Right lobe of liver (tissue), 6 donors: ENCODE measurements around the gene SLC44A5. TPM values are rescaled to one million over a fixed set of nuclear protein-coding genes. Genes with fewer than 3 reads are reported as not detected.

Experiments used
- ATAC-seq, 4 donors: fragments of 200-7000 bp; cut with Tn5 transposase; one replicate each; pipeline ENCODE4 v1.9.1; 2020; ENCODE audit warnings: mild to moderate bottlenecking in 4 of 4, moderate library complexity in 4 of 4
- DNase-seq, 3 donors: peaks; one replicate each; pipeline ENCODE4 v3.0.0-alpha.2; 2020
- H3K27ac ChIP-seq, 3 donors: fragments of 200-600 bp; one replicate each; pipeline ENCODE4 v1.8.0; 2022
- H3K27me3 ChIP-seq, 2 donors: fragments of 200-600 bp; one replicate each; pipeline ENCODE4 v1.8.0; 2022
- H3K36me3 ChIP-seq, 4 donors: fragments of 200-600 bp; sonication (generic) in 1 of 4; one replicate each; pipeline versions ENCODE4 v1.5.1 to v1.8.0; 2017 to 2022; ENCODE audit warnings: control low read depth in 1 of 4
- H3K4me1 ChIP-seq, 4 donors: fragments of 200-600 bp; sonication (generic) in 1 of 4; one replicate each; pipeline versions ENCODE4 v1.5.1 to v1.8.0; 2017 to 2022; ENCODE audit warnings: control low read depth in 1 of 4
- H3K4me3 ChIP-seq, 3 donors: fragments of 200-600 bp; one replicate each; pipeline ENCODE4 v1.8.0; 2022
- H3K9me3 ChIP-seq, 4 donors: fragments of 200-600 bp; sonication (generic) in 1 of 4; one replicate each; pipeline versions ENCODE4 v1.5.1 to v1.8.0; 2017 to 2022; ENCODE audit warnings: control low read depth in 1 of 4
- CTCF ChIP-seq, 4 donors: fragments of 200-600 bp in 3 of 4; fragments of 450-650 bp in 1 of 4; IDR thresholded peaks; one replicate each; pipeline versions ENCODE4 v1.5.1 to v1.8.0; 2016 to 2022; ENCODE audit warnings: antibody characterized with exemption in 4 of 4, mild to moderate bottlenecking in 2 of 4
- POLR2A ChIP-seq: fragments of 450-650 bp; IDR thresholded peaks from one replicate; pipeline ENCODE4 v1.6.1; 2017; ENCODE audit warnings: antibody characterized with exemption, mild to moderate bottlenecking
- WGBS: methylation state at CpG from one replicate; pipeline ENCODE4 v1.1.6; 2018; ENCODE audit warnings: low coverage, low lambda C conversion rate; ENCODE audit not compliant: insufficient coverage; ENCODE audit errors: missing lambda C conversion rate; 5-methylcytosine and 5-hydroxymethylcytosine counted together
- intact Hi-C, 2 donors: fragments of 100-400 bp; cut with DNase I; formaldehyde crosslinking; loops; one replicate each; pipeline versions ENCODE4 v1.11.2 to v1.14.1; 2022
- total RNA-seq, 6 experiments: library from RNA; depleted of rRNA in 2 of 6; stranded (reverse); fragments of >200 nt in 2 of 6; fragmentation: NEBNext Ultra II Directional in 3 of 6; extraction: Animal tissue kit (Norgen Biotek cat#: 25700) in 3 of 6; gene quantifications; one replicate each; pipeline versions ENCODE4 v1.1.0 to v1.2.4, GENCODE V29; 2016 to 2023
- donor health status: DM: no; HTN: yes; CAD: no.
- donor health status: DM: no; HTN: no; CAD: no.
- donor health status: DM: no; HTN: no; CAD: no.
- donor health status: DM: no; HTN: yes; CAD: no.
- donor health status: DM: no; HTN: yes; CAD: no.

SLC44A5 gene
- total RNA-seq, 6 experiments from 2014 or later = 0.14 to 1.4 (median 0.59) TPM; not detected in 1

- Histone ChIP-seq H3K9me3 (no peaks in the 10 kb centered on the region), H3K27me3 (no peaks in the 10 kb centered on the region)
- WGBS = 42% methylated on average over 2 of the region's 4 CpGs
These were observed 21.3 kb downstream of the SLC44A5 start for GRCh38 chr1:75589637-75590036.

GRCh38 chr1:75588779-75589475 is 22.0 kb downstream of the SLC44A5 start:
- no peaks in the 10 kb centered on the region for H3K4me1 ChIP-seq
- DNase-seq (no peak), ATAC-seq (no peak)
- H3K9me3 ChIP-seq = no peaks in the 10 kb centered on the region
- intact Hi-C loops = no loop called here
- no peaks in the 10 kb centered on the region for H3K27me3 ChIP-seq
- no peak for TF ChIP-seq CTCF (IDR thresholded peaks at IDR 0.05)
- TF ChIP-seq POLR2A = no peak
- H3K36me3 ChIP-seq = no peaks in the 10 kb centered on the region
- no peak overlapping the region for H3K4me3 ChIP-seq
- 54% methylated on average over 4 of the region's 4 CpGs for WGBS
- no peak overlapping the region for H3K27ac ChIP-seq

More at GRCh38 chr1:75589637-75590036, 21.3 kb downstream of the SLC44A5 start:
- TF ChIP-seq CTCF (IDR thresholded peaks at IDR 0.05) = no peak
- TF ChIP-seq POLR2A = no peak
- H3K4me3 ChIP-seq = no peak overlapping the region
- H3K36me3 ChIP-seq = no peaks in the 10 kb centered on the region
- DNase-seq (no peak), ATAC-seq (no peak)
- no peaks in the 10 kb centered on the region for H3K4me1 ChIP-seq
- no peak overlapping the region for H3K27ac ChIP-seq
- intact Hi-C loops = no loop called here

GRCh38 chr1:75587692-75588091 is 23.2 kb downstream of the SLC44A5 start:
- Histone ChIP-seq H3K9me3 (no peaks in the 10 kb centered on the region), H3K27me3 (no peaks in the 10 kb centered on the region), H3K4me1 (no peaks in the 10 kb centered on the region), H3K4me3 (no peak overlapping the region), H3K27ac (no peak overlapping the region), H3K36me3 (no peaks in the 10 kb centered on the region)
- ATAC-seq (no peak), DNase-seq (no peak)
- TF ChIP-seq CTCF (IDR thresholded peaks at IDR 0.05) (no peak), POLR2A (no peak)
- intact Hi-C loops = no loop called here
- 51% methylated on average over 3 of the region's 3 CpGs for WGBS

GRCh38 chr1:75583282-75583681 is 27.6 kb downstream of the SLC44A5 start:
- no peaks in the 10 kb centered on the region for H3K9me3 ChIP-seq

More at GRCh38 chr1:75583282-75583681, 27.6 kb downstream of the SLC44A5 start:
- Histone ChIP-seq H3K27me3 (no peaks in the 10 kb centered on the region), H3K27ac (no peak overlapping the region), H3K4me1 (no peaks in the 10 kb centered on the region), H3K4me3 (no peak overlapping the region), H3K36me3 (no peaks in the 10 kb centered on the region)
- intact Hi-C loops = no loop called here
- ATAC-seq (no peak), DNase-seq (no peak)
- TF ChIP-seq POLR2A = no peak
- no peak for TF ChIP-seq CTCF (IDR thresholded peaks at IDR 0.05)
- WGBS = 46% methylated on average over 2 of the region's 2 CpGs
